HepG2 (cell line): ENCODE measurements around the gene UBE2O. TPM values are rescaled to one million over a fixed set of nuclear protein-coding genes. Genes with fewer than 3 reads are reported as not detected.

ENCODE experiments used
- CEBPZ ChIP-seq: IDR thresholded peaks from 2 replicates; pipeline ENCODE4 v1.6.1; 2012; ENCODE audit warnings: low read length, improper control_type of control experiment
- FOXA3 ChIP-seq: IDR thresholded peaks from 2 replicates; pipeline ENCODE4 v1.6.1; 2016; ENCODE audit warnings: missing genetic modification reagents, missing compliant biosample characterization
- HNF1A ChIP-seq, 2 experiments: sonication (generic) in 1 of 2; formaldehyde crosslinking in 1 of 2; IDR thresholded peaks; 2 replicates each; pipeline versions ENCODE4 v1.4.0 to v1.6.1; 2016 to 2020; ENCODE audit warnings: borderline replicate concordance in 1 of 2, low read depth in 1 of 2, mild to moderate bottlenecking in 1 of 2, missing genetic modification reagents in 1 of 2
- MAZ ChIP-seq, 2 experiments: sonication (generic) in 1 of 2; formaldehyde crosslinking in 1 of 2; IDR thresholded peaks; 2 replicates each; pipeline versions ENCODE4 v1.5.0 to v1.6.1; 2012 to 2020; ENCODE audit warnings: low read depth in 2 of 2, mild to moderate bottlenecking in 2 of 2, borderline replicate concordance in 1 of 2, improper control_type of control experiment in 1 of 2, low read length in 1 of 2, missing genetic modification reagents in 1 of 2, moderate library complexity in 1 of 2
- MYNN ChIP-seq: sonication (generic); formaldehyde crosslinking; IDR thresholded peaks from 2 replicates; pipeline ENCODE4 v1.4.0; 2020; ENCODE audit warnings: mild to moderate bottlenecking, low read depth, missing genetic modification reagents
- POLR2A ChIP-seq, 2 experiments: IDR thresholded peaks; 2 replicates each; pipeline ENCODE4 v1.6.1; 2011; ENCODE audit warnings: low read depth in 2 of 2, low read length in 2 of 2, mild to moderate bottlenecking in 1 of 2, moderate library complexity in 1 of 2; ENCODE audit not compliant: insufficient read depth in 1 of 2
- RFXAP ChIP-seq: sonication (generic); formaldehyde crosslinking; IDR thresholded peaks from 2 replicates; pipeline ENCODE4 v1.4.0; 2020; ENCODE audit warnings: missing genetic modification reagents, borderline replicate concordance
- SETDB1 ChIP-seq: sonication (generic); formaldehyde crosslinking; IDR thresholded peaks from 2 replicates; pipeline ENCODE4 v1.5.1; 2020; ENCODE audit warnings: missing genetic modification reagents, mild to moderate bottlenecking, borderline replicate concordance
- SMAD1 ChIP-seq: sonication (generic); formaldehyde crosslinking; IDR thresholded peaks from 2 replicates; pipeline ENCODE4 v1.4.0; 2020; ENCODE audit warnings: missing genetic modification reagents, low read depth, mild to moderate bottlenecking, borderline replicate concordance
- ZBTB7A ChIP-seq: sonication (generic); formaldehyde crosslinking; IDR thresholded peaks from 2 replicates; pipeline ENCODE4 v1.8.0; 2022; ENCODE audit warnings: mild to moderate bottlenecking, missing genetic modification reagents
- ZBTB7B ChIP-seq: sonication (generic); formaldehyde crosslinking; IDR thresholded peaks from 2 replicates; pipeline ENCODE4 v1.4.0; 2020; ENCODE audit warnings: missing genetic modification reagents
- ZMYM3 ChIP-seq: sonication (generic); formaldehyde crosslinking; IDR thresholded peaks from 2 replicates; pipeline ENCODE4 v1.5.1; 2020; ENCODE audit warnings: mild to moderate bottlenecking, missing genetic modification reagents
- polyA plus RNA-seq, 8 experiments: library from polyadenylated mRNA; depleted of rRNA in 3 of 8; stranded (reverse) in 7 of 8; unstranded in 1 of 8; fragments of >200 nt; fragmentation: Illumina TruSeq in 4 of 8; extraction: Trizol in 4 of 8; gene quantifications; 2 replicates each; pipeline versions ENCODE4 v1.2.1 to v1.2.3, GENCODE V29; 2011 to 2016; ENCODE audit warnings: low read depth in 4 of 8, missing spikeins in 1 of 8, mixed read lengths in 1 of 8; ENCODE audit not compliant: insufficient read depth in 1 of 8
- total RNA-seq, 5 experiments: library from RNA; depleted of rRNA; stranded (reverse); fragments of >200 nt; fragmentation: Illumina TruSeq; extraction: Trizol; gene quantifications; 2 replicates each; pipeline ENCODE4 v1.2.3, GENCODE V29; 2016; ENCODE audit warnings: low read depth in 1 of 5

The UBE2O gene
- total and polyA plus RNA-seq, 2 of the 13 experiments (the other 11 are each of a cell fraction or from before 2014, with no cell fraction given) = 21.5 to 23.5 TPM

GRCh38 chr17:76376318-76377133, 76.4 kb downstream of the UBE2O start (continued):
- TF ChIP-seq MAZ (IDR thresholded peaks at IDR 0.05; ENCODE audit: borderline replicate concordance, low read depth, low read length) (0 out of 2 replicates have a peak, but pooled peaks have one; percentile 15), MAZ (CRISPR knock-in tag; IDR thresholded peaks at IDR 0.05; ENCODE audit: low read depth) (peak; percentile 57; the same call in 1 of the 2 replicates), FOXA3 (CRISPR knock-in tag) (peak; percentile 93), CEBPZ (no peak), SMAD1 (no peak; the same call in 1 of the 2 replicates), HNF1A (IDR thresholded peaks at IDR 0.05; ENCODE audit: low read depth) (peak; percentile 73), HNF1A (CRISPR knock-in tag; IDR thresholded peaks at IDR 0.05; ENCODE audit: borderline replicate concordance) (peak; percentile 93), ZBTB7A (CRISPR knock-in tag) (peak; percentile 99), SETDB1 (CRISPR knock-in tag) (no peak), MYNN (CRISPR knock-in tag) (no peak; the same call in 1 of the 2 replicates), RFXAP (CRISPR knock-in tag) (peak; percentile 84; the same call in 1 of the 2 replicates), ZBTB7B (CRISPR knock-in tag) (peak; percentile 100), ZMYM3 (CRISPR knock-in tag) (peak; percentile 80; the same call in 1 of the 2 replicates), POLR2A (IDR thresholded peaks at IDR 0.05; ENCODE audit: insufficient read depth in 1 of 2, low read depth in 2 of 2, low read length in 2 of 2) (peak in 1 of 2 experiments; percentile 83; a peak in 2 of 4 replicates)
